GM23338 (cell line): ENCODE measurements around the gene SLC17A8. TPM values are rescaled to one million over a fixed set of nuclear protein-coding genes. Genes with fewer than 3 reads are reported as not detected.

Experiments
- ATAC-seq: fragments of 200-7000 bp; cut with Tn5 transposase; 3 replicates; pipeline ENCODE4 v1.9.1; 2020
- DNase-seq: peaks from one replicate; pipeline ENCODE4 v3.0.0-alpha.2; 2015; ENCODE audit warnings: low spot score
- H2AFZ ChIP-seq: fragments of 200-600 bp; sonication (generic); 2 replicates; pipeline ENCODE4 v1.8.0; 2016; ENCODE audit warnings: antibody characterized with exemption, mild to moderate bottlenecking, moderate library complexity
- H3F3A ChIP-seq: fragments of 200-600 bp; sonication (generic); replicated peaks from 2 replicates; pipeline ENCODE4 v1.8.0; 2017; ENCODE audit warnings: antibody characterized with exemption, mixed run types, low read depth
- H3K27ac ChIP-seq: fragments of 200-600 bp; sonication (generic); 2 replicates; pipeline ENCODE4 v1.6.1; 2016; ENCODE audit warnings: low read depth
- H3K27me3 ChIP-seq: fragments of 200-600 bp; sonication (generic); 2 replicates; pipeline ENCODE4 v1.8.0; 2016; ENCODE audit warnings: mild to moderate bottlenecking, mixed run types, moderate library complexity; ENCODE audit not compliant: insufficient read depth
- H3K36me3 ChIP-seq: fragments of 200-600 bp; sonication (generic); 2 replicates; pipeline ENCODE4 v1.8.0; 2016; ENCODE audit warnings: mild to moderate bottlenecking; ENCODE audit not compliant: insufficient read depth
- H3K4me1 ChIP-seq: fragments of 200-600 bp; sonication (generic); 2 replicates; pipeline ENCODE4 v1.8.0; 2016; ENCODE audit warnings: mild to moderate bottlenecking, moderate library complexity; ENCODE audit not compliant: insufficient read depth
- H3K4me2 ChIP-seq: fragments of 200-600 bp; sonication (generic); 2 replicates; pipeline ENCODE4 v1.7.1; 2017; ENCODE audit warnings: mixed run types
- H3K4me3 ChIP-seq: fragments of 200-600 bp; sonication (generic); 2 replicates; pipeline ENCODE4 v1.6.1; 2016; ENCODE audit warnings: mixed run types
- H3K79me2 ChIP-seq: fragments of 200-600 bp; sonication (generic); replicated peaks from 2 replicates; pipeline ENCODE4 v1.8.0; 2017; ENCODE audit warnings: mild to moderate bottlenecking; ENCODE audit not compliant: insufficient read depth
- H3K9me2 ChIP-seq: fragments of 200-600 bp; sonication (generic); 2 replicates; pipeline ENCODE4 v1.8.0; 2017; ENCODE audit not compliant: insufficient read depth
- H4K20me1 ChIP-seq: fragments of 200-600 bp; sonication (generic); replicated peaks from 2 replicates; pipeline ENCODE4 v1.8.0; 2017; ENCODE audit warnings: mild to moderate bottlenecking; ENCODE audit not compliant: insufficient read depth
- H3K27ac Mint-ChIP-seq: 2 replicates; pipeline ENCODE4 v1.8.0; 2020; ENCODE audit warnings: inconsistent platforms, mild to moderate bottlenecking, moderate library complexity, mixed read lengths
- H3K27me3 Mint-ChIP-seq: 3 replicates; pipeline ENCODE4 v1.8.0; 2022; ENCODE audit warnings: low read depth, mild to moderate bottlenecking, moderate library complexity, mixed read lengths, inconsistent platforms; ENCODE audit not compliant: insufficient read depth, poor library complexity
- H3K36me3 Mint-ChIP-seq: 3 replicates; pipeline ENCODE4 v1.8.0; 2021; ENCODE audit warnings: low read depth, mild to moderate bottlenecking, inconsistent platforms, moderate library complexity, mixed read lengths
- H3K4me1 Mint-ChIP-seq: 3 replicates; pipeline ENCODE4 v1.8.0; 2020; ENCODE audit warnings: mild to moderate bottlenecking, inconsistent platforms, mixed read lengths
- H3K4me3 Mint-ChIP-seq: 3 replicates; pipeline ENCODE4 v1.8.0; 2021; ENCODE audit warnings: moderate library complexity, mild to moderate bottlenecking, inconsistent platforms, mixed read lengths
- H3K9me3 Mint-ChIP-seq: 3 replicates; pipeline ENCODE4 v1.8.0; 2020; ENCODE audit warnings: moderate library complexity, mild to moderate bottlenecking, inconsistent platforms, mixed read lengths
- CREB1 ChIP-seq: fragments of 250-450 bp; sonication (Bioruptor Pico); IDR thresholded peaks from 2 replicates; pipeline ENCODE4 v1.5.0; 2020; ENCODE audit warnings: low read depth, mild to moderate bottlenecking, moderate library complexity
- EZH2 ChIP-seq: fragments of 200-600 bp; sonication (generic); IDR thresholded peaks from one replicate; pipeline ENCODE4 v1.8.0; 2017; ENCODE audit warnings: antibody characterized with exemption, mild to moderate bottlenecking, low read depth; ENCODE audit not compliant: unreplicated experiment
- EZH2phosphoT487 ChIP-seq: fragments of 200-600 bp; sonication (generic); IDR thresholded peaks from one replicate; pipeline ENCODE4 v1.8.1; 2018; ENCODE audit warnings: antibody characterized with exemption; ENCODE audit not compliant: unreplicated experiment
- JUNB ChIP-seq: IDR thresholded peaks from one replicate; pipeline ENCODE4 v1.6.1; 2016; ENCODE audit warnings: antibody characterized with exemption; ENCODE audit not compliant: unreplicated experiment
- NANOG ChIP-seq: IDR thresholded peaks from 2 replicates; pipeline ENCODE4 v1.6.1; 2016; ENCODE audit warnings: antibody characterized with exemption, borderline replicate concordance
- POLR2AphosphoS5 ChIP-seq: IDR thresholded peaks from 2 replicates; pipeline ENCODE4 v1.6.1; 2016; ENCODE audit warnings: antibody characterized with exemption, low read depth
- STAT1 ChIP-seq: IDR thresholded peaks from one replicate; pipeline ENCODE4 v1.6.1; 2016; ENCODE audit warnings: antibody characterized with exemption; ENCODE audit not compliant: unreplicated experiment
- ZNF114 ChIP-seq: fragments of 250-450 bp; sonication (Bioruptor Pico); IDR thresholded peaks from 2 replicates; pipeline ENCODE4 v1.5.0; 2020; ENCODE audit warnings: mild to moderate bottlenecking, moderate library complexity
- ZNF331 ChIP-seq: fragments of 250-450 bp; sonication (Bioruptor Pico); IDR thresholded peaks from 2 replicates; pipeline ENCODE4 v1.5.0; 2020; ENCODE audit warnings: low read depth, mild to moderate bottlenecking, moderate library complexity
- polyA plus RNA-seq: library from polyadenylated mRNA; unstranded; fragments of >200 nt; fragmentation: Nextera tagmentation; extraction: Ambion mirVana; gene quantifications from 2 replicates; pipeline ENCODE4 v1.2.1, GENCODE V29; 2016
- total RNA-seq: library from RNA; depleted of rRNA; stranded (reverse); fragments of >200 nt; shearing (Covaris generic); gene quantifications from 2 replicates; pipeline ENCODE4 v1.2.3, GENCODE V29; 2014
- TF ChIP-seq, protein P1 (sequence below), 2 experiments: fragments of 200-600 bp in 1 of 2; sonication (generic) in 1 of 2; conservative IDR thresholded peaks; 2 replicates each; pipeline versions ENCODE4 v1.5.1 to v1.6.1; 2016 to 2017; ENCODE audit warnings: antibody characterized with exemption in 2 of 2, low read depth in 2 of 2, mild to moderate bottlenecking in 2 of 2, moderate library complexity in 1 of 2
- TF ChIP-seq, protein P2 (sequence below): fragments of 250-450 bp; sonication (Bioruptor Pico); IDR thresholded peaks from 2 replicates; pipeline ENCODE4 v1.5.0; 2020; ENCODE audit warnings: mild to moderate bottlenecking, moderate library complexity
- TF ChIP-seq, protein P3 (sequence below): IDR thresholded peaks from 2 replicates; pipeline ENCODE4 v1.6.1; 2016; ENCODE audit warnings: antibody characterized with exemption
- TF ChIP-seq, protein P4 (sequence below): IDR thresholded peaks from one replicate; pipeline ENCODE4 v1.6.1; 2018; ENCODE audit warnings: antibody characterized with exemption; ENCODE audit not compliant: unreplicated experiment

SLC17A8 gene
- total and polyA plus RNA-seq, 2 experiments from 2014 or later, result 0.05 to 0.24 TPM

DNA sequence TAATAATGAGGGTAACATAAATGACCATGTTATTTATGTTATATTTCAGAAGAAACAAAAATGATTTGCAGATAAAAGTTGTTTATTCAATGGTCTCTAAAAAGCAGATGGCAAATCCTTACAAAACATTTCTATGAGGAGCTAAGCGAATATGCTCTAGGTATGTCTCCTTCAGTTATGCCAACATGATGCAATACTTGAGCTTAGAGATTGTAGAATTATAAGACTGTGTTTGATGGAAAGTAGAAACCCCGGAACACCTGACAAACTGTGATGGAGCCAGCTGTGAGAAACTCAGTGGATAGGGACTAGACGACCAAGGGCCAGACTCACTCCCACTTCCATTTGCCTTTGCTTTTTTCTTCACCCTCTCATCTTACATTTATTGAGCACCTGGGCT, 99.0 kb downstream of the SLC17A8 start:
- Mint-ChIP-seq H3K4me1 (peaks cover 9% of the 10 kb centered on the region; the same call in 2 of the 3 replicates), H3K27ac (no peak overlapping the region; the same call in 1 of the 2 replicates), H3K36me3 (no peaks in the 10 kb centered on the region), H3K27me3 (peaks cover 2% of the 10 kb centered on the region), H3K9me3 (no peaks in the 10 kb centered on the region), H3K4me3 (no peak overlapping the region)
- Histone ChIP-seq H3K4me1 (peaks cover 8% of the 10 kb centered on the region), H3K79me2 (no peaks in the 10 kb centered on the region), H4K20me1 (no peaks in the 10 kb centered on the region), H3K4me3 (no peak overlapping the region), H3K36me3 (no peaks in the 10 kb centered on the region), H2AFZ (no peak overlapping the region), H3K27ac (no peak overlapping the region), H3K9me2 (no peaks in the 10 kb centered on the region; the same call in 1 of the 2 replicates), H3K27me3 (no peaks in the 10 kb centered on the region), H3K4me2 (no peak overlapping the region), H3F3A (no peaks in the 10 kb centered on the region)
- ATAC-seq (no peak), DNase-seq (no peak)
- no peak for TF ChIP-seq STAT1
- TF ChIP-seq, protein P1, sequence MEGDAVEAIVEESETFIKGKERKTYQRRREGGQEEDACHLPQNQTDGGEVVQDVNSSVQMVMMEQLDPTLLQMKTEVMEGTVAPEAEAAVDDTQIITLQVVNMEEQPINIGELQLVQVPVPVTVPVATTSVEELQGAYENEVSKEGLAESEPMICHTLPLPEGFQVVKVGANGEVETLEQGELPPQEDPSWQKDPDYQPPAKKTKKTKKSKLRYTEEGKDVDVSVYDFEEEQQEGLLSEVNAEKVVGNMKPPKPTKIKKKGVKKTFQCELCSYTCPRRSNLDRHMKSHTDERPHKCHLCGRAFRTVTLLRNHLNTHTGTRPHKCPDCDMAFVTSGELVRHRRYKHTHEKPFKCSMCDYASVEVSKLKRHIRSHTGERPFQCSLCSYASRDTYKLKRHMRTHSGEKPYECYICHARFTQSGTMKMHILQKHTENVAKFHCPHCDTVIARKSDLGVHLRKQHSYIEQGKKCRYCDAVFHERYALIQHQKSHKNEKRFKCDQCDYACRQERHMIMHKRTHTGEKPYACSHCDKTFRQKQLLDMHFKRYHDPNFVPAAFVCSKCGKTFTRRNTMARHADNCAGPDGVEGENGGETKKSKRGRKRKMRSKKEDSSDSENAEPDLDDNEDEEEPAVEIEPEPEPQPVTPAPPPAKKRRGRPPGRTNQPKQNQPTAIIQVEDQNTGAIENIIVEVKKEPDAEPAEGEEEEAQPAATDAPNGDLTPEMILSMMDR (conservative IDR thresholded peaks at IDR 0.05; ENCODE audit: low read depth in 2 of 2), result no peak
- TF ChIP-seq NANOG, result no peak
- TF ChIP-seq, protein P2, sequence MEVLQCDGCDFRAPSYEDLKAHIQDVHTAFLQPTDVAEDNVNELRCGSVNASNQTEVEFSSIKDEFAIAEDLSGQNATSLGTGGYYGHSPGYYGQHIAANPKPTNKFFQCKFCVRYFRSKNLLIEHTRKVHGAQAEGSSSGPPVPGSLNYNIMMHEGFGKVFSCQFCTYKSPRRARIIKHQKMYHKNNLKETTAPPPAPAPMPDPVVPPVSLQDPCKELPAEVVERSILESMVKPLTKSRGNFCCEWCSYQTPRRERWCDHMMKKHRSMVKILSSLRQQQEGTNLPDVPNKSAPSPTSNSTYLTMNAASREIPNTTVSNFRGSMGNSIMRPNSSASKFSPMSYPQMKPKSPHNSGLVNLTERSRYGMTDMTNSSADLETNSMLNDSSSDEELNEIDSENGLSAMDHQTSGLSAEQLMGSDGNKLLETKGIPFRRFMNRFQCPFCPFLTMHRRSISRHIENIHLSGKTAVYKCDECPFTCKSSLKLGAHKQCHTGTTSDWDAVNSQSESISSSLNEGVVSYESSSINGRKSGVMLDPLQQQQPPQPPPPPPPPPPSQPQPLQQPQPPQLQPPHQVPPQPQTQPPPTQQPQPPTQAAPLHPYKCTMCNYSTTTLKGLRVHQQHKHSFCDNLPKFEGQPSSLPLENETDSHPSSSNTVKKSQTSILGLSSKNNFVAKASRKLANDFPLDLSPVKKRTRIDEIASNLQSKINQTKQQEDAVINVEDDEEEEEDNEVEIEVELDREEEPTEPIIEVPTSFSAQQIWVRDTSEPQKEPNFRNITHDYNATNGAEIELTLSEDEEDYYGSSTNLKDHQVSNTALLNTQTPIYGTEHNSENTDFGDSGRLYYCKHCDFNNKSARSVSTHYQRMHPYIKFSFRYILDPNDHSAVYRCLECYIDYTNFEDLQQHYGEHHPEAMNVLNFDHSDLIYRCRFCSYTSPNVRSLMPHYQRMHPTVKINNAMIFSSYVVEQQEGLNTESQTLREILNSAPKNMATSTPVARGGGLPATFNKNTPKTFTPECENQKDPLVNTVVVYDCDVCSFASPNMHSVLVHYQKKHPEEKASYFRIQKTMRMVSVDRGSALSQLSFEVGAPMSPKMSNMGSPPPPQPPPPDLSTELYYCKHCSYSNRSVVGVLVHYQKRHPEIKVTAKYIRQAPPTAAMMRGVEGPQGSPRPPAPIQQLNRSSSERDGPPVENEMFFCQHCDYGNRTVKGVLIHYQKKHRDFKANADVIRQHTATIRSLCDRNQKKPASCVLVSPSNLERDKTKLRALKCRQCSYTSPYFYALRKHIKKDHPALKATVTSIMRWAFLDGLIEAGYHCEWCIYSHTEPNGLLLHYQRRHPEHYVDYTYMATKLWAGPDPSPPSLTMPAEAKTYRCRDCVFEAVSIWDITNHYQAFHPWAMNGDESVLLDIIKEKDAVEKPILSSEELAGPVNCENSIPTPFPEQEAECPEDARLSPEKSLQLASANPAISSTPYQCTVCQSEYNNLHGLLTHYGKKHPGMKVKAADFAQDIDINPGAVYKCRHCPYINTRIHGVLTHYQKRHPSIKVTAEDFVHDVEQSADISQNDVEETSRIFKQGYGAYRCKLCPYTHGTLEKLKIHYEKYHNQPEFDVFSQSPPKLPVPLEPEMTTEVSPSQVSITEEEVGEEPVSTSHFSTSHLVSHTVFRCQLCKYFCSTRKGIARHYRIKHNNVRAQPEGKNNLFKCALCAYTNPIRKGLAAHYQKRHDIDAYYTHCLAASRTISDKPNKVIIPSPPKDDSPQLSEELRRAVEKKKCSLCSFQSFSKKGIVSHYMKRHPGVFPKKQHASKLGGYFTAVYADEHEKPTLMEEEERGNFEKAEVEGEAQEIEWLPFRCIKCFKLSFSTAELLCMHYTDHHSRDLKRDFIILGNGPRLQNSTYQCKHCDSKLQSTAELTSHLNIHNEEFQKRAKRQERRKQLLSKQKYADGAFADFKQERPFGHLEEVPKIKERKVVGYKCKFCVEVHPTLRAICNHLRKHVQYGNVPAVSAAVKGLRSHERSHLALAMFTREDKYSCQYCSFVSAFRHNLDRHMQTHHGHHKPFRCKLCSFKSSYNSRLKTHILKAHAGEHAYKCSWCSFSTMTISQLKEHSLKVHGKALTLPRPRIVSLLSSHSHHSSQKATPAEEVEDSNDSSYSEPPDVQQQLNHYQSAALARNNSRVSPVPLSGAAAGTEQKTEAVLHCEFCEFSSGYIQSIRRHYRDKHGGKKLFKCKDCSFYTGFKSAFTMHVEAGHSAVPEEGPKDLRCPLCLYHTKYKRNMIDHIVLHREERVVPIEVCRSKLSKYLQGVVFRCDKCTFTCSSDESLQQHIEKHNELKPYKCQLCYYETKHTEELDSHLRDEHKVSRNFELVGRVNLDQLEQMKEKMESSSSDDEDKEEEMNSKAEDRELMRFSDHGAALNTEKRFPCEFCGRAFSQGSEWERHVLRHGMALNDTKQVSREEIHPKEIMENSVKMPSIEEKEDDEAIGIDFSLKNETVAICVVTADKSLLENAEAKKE (CRISPR knock-in tag), result no peak
- no peak for TF ChIP-seq EZH2phosphoT487
- TF ChIP-seq JUNB, result no peak
- TF ChIP-seq, protein P3, sequence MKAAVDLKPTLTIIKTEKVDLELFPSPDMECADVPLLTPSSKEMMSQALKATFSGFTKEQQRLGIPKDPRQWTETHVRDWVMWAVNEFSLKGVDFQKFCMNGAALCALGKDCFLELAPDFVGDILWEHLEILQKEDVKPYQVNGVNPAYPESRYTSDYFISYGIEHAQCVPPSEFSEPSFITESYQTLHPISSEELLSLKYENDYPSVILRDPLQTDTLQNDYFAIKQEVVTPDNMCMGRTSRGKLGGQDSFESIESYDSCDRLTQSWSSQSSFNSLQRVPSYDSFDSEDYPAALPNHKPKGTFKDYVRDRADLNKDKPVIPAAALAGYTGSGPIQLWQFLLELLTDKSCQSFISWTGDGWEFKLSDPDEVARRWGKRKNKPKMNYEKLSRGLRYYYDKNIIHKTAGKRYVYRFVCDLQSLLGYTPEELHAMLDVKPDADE, result no peak
- TF ChIP-seq, protein P4, sequence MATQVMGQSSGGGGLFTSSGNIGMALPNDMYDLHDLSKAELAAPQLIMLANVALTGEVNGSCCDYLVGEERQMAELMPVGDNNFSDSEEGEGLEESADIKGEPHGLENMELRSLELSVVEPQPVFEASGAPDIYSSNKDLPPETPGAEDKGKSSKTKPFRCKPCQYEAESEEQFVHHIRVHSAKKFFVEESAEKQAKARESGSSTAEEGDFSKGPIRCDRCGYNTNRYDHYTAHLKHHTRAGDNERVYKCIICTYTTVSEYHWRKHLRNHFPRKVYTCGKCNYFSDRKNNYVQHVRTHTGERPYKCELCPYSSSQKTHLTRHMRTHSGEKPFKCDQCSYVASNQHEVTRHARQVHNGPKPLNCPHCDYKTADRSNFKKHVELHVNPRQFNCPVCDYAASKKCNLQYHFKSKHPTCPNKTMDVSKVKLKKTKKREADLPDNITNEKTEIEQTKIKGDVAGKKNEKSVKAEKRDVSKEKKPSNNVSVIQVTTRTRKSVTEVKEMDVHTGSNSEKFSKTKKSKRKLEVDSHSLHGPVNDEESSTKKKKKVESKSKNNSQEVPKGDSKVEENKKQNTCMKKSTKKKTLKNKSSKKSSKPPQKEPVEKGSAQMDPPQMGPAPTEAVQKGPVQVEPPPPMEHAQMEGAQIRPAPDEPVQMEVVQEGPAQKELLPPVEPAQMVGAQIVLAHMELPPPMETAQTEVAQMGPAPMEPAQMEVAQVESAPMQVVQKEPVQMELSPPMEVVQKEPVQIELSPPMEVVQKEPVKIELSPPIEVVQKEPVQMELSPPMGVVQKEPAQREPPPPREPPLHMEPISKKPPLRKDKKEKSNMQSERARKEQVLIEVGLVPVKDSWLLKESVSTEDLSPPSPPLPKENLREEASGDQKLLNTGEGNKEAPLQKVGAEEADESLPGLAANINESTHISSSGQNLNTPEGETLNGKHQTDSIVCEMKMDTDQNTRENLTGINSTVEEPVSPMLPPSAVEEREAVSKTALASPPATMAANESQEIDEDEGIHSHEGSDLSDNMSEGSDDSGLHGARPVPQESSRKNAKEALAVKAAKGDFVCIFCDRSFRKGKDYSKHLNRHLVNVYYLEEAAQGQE, result no peak
- TF ChIP-seq POLR2AphosphoS5, result no peak
- no peak for TF ChIP-seq ZNF331
- TF ChIP-seq CREB1 (CRISPR knock-in tag), result no peak
- no peak for TF ChIP-seq ZNF114
- no peak for TF ChIP-seq EZH2
